ENCODE data around the gene NCR2. TPM values are rescaled to one million over a fixed set of nuclear protein-coding genes. Genes with fewer than 3 reads are reported as not detected.

NCR2 gene
- total and polyA plus RNA-seq, 2 of the 13 experiments (the other 11 are each of a cell fraction or from before 2014, with no cell fraction given) = not detected

GRCh38 chr6:41345901-41346300 is 10.5 kb downstream of the NCR2 start:
- ChIA-PET CTCF (ENCODE audit: low intra/inter-chr PET ratio, low total read pairs) (no interaction called here), POLR2A (no interaction called here)
- Histone ChIP-seq H3K36me3 (replicated peaks in 1 of 2; ENCODE audit: control insufficient read depth in 1 of 2, insufficient read depth in 2 of 2, low read length in 2 of 2) (no peaks in the 10 kb centered on the region), H2AFZ (ENCODE audit: low read length) (no peak overlapping the region), H4K20me1 (ENCODE audit: insufficient read depth, low read length) (no peaks in the 10 kb centered on the region; the same call in 1 of the 2 replicates), H3K27ac (ENCODE audit: extremely low read length, insufficient read depth, low read length) (no peak overlapping the region), H3K9ac (ENCODE audit: insufficient read depth, low read depth, low read length) (no peak overlapping the region), H3K9me3 (ENCODE audit: low read length) (0 out of 2 replicates have a peak, but pooled peaks cover 4% of the 10 kb centered on the region), H3K4me3 (replicated peaks in 1 of 3; ENCODE audit: insufficient read depth in 1 of 3, low read depth in 2 of 3, low read length in 3 of 3) (no peak overlapping the region), H3K79me2 (ENCODE audit: insufficient read depth, low read length) (no peaks in the 10 kb centered on the region), H3K4me1 (ENCODE audit: insufficient read depth, low read length) (no peaks in the 10 kb centered on the region), H3K27me3 (ENCODE audit: control insufficient read depth in 1 of 2, insufficient read depth in 2 of 2, low read length in 2 of 2) (peaks cover 20 to 71% of the 10 kb centered on the region in 2 experiments), H3K4me2 (ENCODE audit: low read depth, low read length) (no peak overlapping the region)
- no TSS peak for BruUV-seq (replicated peaks)
- no peak for TF ChIP-seq TCF7L2 (IDR thresholded peaks at IDR 0.05; ENCODE audit: low read depth, low read length)
- TF ChIP-seq POLR2AphosphoS2 (IDR thresholded peaks at IDR 0.05; ENCODE audit: low read depth, low read length) = no peak
- TF ChIP-seq SETDB1 (CRISPR knock-in tag; IDR thresholded peaks at IDR 0.05; ENCODE audit: borderline replicate concordance) = no peak
- no peak for TF ChIP-seq MTERF4 (CRISPR knock-in tag; IDR thresholded peaks at IDR 0.05)
- no peak for TF ChIP-seq ZNF782 (CRISPR knock-in tag; IDR thresholded peaks at IDR 0.05; ENCODE audit: borderline replicate concordance)
- TF ChIP-seq ZNF562 (CRISPR knock-in tag; IDR thresholded peaks at IDR 0.05; ENCODE audit: borderline replicate concordance) = no peak
- TF ChIP-seq DBP (CRISPR knock-in tag; IDR thresholded peaks at IDR 0.05; ENCODE audit: not compliant biosample characterization) = no peak
- no peak for TF ChIP-seq AHDC1 (CRISPR knock-in tag; IDR thresholded peaks at IDR 0.05; ENCODE audit: borderline replicate concordance)
- TF ChIP-seq RBFOX2 (IDR thresholded peaks at IDR 0.05; ENCODE audit: low read depth, low read length) = no peak
- TF ChIP-seq ETV5 (CRISPR knock-in tag; IDR thresholded peaks at IDR 0.05; ENCODE audit: borderline replicate concordance) = no peak
- no peak for TF ChIP-seq EP300 (IDR thresholded peaks at IDR 0.05; ENCODE audit: low read depth in 2 of 2, low read length in 2 of 2)
- TF ChIP-seq EP300 (CRISPR knock-in tag; IDR thresholded peaks at IDR 0.05; ENCODE audit: borderline replicate concordance) = no peak
- no peak for TF ChIP-seq MAX (IDR thresholded peaks at IDR 0.05)
- TF ChIP-seq ZMYM2 (CRISPR knock-in tag; IDR thresholded peaks at IDR 0.05) = no peak
- TF ChIP-seq CAMTA2 (CRISPR knock-in tag; IDR thresholded peaks at IDR 0.05; ENCODE audit: borderline replicate concordance) = no peak
- no peak for TF ChIP-seq FOXK1 (CRISPR knock-in tag; IDR thresholded peaks at IDR 0.05; ENCODE audit: borderline replicate concordance, low read depth)
- TF ChIP-seq MED13 (CRISPR knock-in tag; IDR thresholded peaks at IDR 0.05) = no peak
- no peak for TF ChIP-seq ZNF484 (CRISPR knock-in tag; IDR thresholded peaks at IDR 0.05; ENCODE audit: borderline replicate concordance, low read depth)
- 18% methylated on average over 8 of the region's 8 CpGs for WGBS (ENCODE audit: low lambda C conversion rate)
- in situ Hi-C loops (cut with HindIII; ENCODE audit: extremely low pct_ligation_motif_present, low pct_unique_long_range_greater_than_20kb) (no loop called here), intact Hi-C loops (cut with micrococcal nuclease; ENCODE audit: unreplicated experiment) (no loop called here)
- DNase-seq (ENCODE audit: low spot score) (no peak), ATAC-seq (no peak), FAIRE-seq (no peak)

All from HepG2 (cell line).